ENCODE measurements around the gene RNASET2.
"Not testable (repeated sequence)": the region's sequence is repeated elsewhere in the genome, so short reads cannot be mapped to it uniquely, and the experiment has no call there.

GRCh38 chr6:166915484-166915883, 40.9 kb downstream of the RNASET2 start:
- TF ChIP-seq CTCF (optimal IDR thresholded peaks at IDR 0.05 in 1 of 3, IDR thresholded peaks at IDR 0.05 in 1 of 3, conservative IDR thresholded peaks at IDR 0.05 in 1 of 3; ENCODE audit: extremely low read depth in 1 of 3, insufficient read depth in 2 of 3, low read length in 3 of 3); EZH2 (IDR thresholded peaks at IDR 0.05; ENCODE audit: low read length): not testable (repeated sequence)

Measured in keratinocyte (primary cell).